Measurements from ENCODE around the gene LRR1.

DNA sequence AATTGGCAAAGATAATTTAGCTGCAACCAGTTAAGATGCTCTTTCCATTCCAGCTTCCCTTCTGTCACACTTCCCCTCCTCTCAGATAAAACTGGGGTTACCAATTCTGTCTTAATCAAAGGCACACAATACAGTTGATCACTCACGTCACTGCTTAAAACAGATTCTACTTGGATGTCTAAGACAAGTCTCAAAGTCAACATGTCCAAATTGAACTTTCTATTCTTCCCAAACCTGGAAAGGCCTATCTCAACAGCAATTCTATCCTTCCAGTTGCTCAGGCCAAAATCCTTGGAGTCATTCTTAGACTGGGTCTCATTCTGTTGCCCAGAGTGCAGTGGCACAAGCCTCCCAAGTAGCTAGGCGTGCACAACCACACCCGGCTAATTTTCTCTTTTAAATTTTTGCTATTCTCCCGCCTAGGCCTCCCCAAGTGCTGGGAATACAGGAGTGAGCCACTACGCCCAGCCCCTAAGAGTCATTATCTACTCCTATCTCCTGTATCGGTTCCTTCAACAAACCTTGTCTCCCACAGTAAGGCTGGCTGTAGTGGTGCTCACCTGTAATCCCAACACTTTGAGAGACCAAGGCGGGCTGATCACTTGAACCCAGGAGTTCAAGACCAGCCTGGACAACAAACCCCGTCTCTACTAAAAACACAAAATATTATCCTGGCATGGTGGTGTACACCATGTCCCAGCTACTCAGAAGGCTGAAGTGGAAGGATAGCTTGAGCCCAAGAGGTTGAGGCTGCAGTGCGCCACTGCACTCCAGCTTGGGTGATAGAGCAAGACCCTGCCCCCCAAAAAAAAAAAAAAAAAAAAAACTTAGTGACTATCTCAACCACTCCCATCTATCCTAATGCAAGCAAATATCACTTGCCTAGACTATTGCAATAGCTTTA lies 17.3 kb upstream of the LRR1 start:
- no peak for TF ChIP-seq POLR2A (IDR thresholded peaks at IDR 0.05)
- TF ChIP-seq CTCF (IDR thresholded peaks at IDR 0.05), result no peak

All from vagina (tissue), 2 donors.